Fibroblast of pulmonary artery (primary cell): Measurements from ENCODE around the gene VWC2L.

Experiments used
- DNase-seq: peaks from one replicate; pipeline ENCODE4 v3.0.0-alpha.2; 2010; ENCODE audit warnings: low read depth
- H3K4me3 ChIP-seq: replicated peaks from 2 replicates; pipeline ENCODE4 v1.5.1; 2011; ENCODE audit warnings: low read depth, mild to moderate bottlenecking, control low read depth, low read length, moderate library complexity
- CTCF ChIP-seq: IDR thresholded peaks from 2 replicates; pipeline ENCODE4 v1.5.1; 2011; ENCODE audit warnings: mild to moderate bottlenecking, control low read depth, low read length, inconsistent platforms; ENCODE audit errors: missing control alignments

The VWC2L gene

GRCh38 chr2:214401580-214401979 lies 9.3 kb upstream of the VWC2L start:
- no peak for DNase-seq
- TF ChIP-seq CTCF: no peak
- H3K4me3 ChIP-seq: no peak overlapping the region

- DNase-seq: no peak
- H3K4me3 ChIP-seq: no peak overlapping the region
- no peak for TF ChIP-seq CTCF
Observed at GRCh38 chr2:214410128-214410775, 602 bp upstream of the VWC2L start.

GRCh38 chr2:214412679-214413078 lies 1.8 kb downstream of the VWC2L start:
- no peak for DNase-seq
- TF ChIP-seq CTCF: no peak
- no peak overlapping the region for H3K4me3 ChIP-seq

- no peak for TF ChIP-seq CTCF
- H3K4me3 ChIP-seq: no peak overlapping the region
- DNase-seq: no peak
Observed at GRCh38 chr2:214436470-214436869, 25.6 kb downstream of the VWC2L start.

GRCh38 chr2:214450118-214450894 lies 39.5 kb downstream of the VWC2L start:
- no peak for TF ChIP-seq CTCF
- no peak for DNase-seq
- H3K4me3 ChIP-seq: no peak overlapping the region

GRCh38 chr2:214451516-214452275 lies 40.8 kb downstream of the VWC2L start:
- no peak overlapping the region for H3K4me3 ChIP-seq
- TF ChIP-seq CTCF: no peak
- no peak for DNase-seq
